Kidney (tissue), 14 donors: ENCODE measurements around the gene ID3. TPM values are rescaled to one million over a fixed set of nuclear protein-coding genes. Genes with fewer than 3 reads are reported as not detected.

Source experiments
- DNase-seq, 5 donors: peaks; one replicate each; pipeline ENCODE4 v3.0.0-alpha.2; 2013 to 2020
- FAIRE-seq: peaks from 2 replicates; lab custom pipeline; 2012; peaks lifted over from hg19 to GRCh38; lab: Jason Lieb, UNC
- H3K27ac ChIP-seq, 2 donors: one replicate each; pipeline ENCODE4 v1.7.0; 2013; ENCODE audit warnings: low read depth in 2 of 2, low read length in 2 of 2, inconsistent platforms in 1 of 2
- H3K27me3 ChIP-seq: one replicate; pipeline ENCODE4 v1.7.1; 2013; ENCODE audit warnings: low read length, inconsistent platforms; ENCODE audit not compliant: control insufficient read depth, insufficient read depth
- H3K36me3 ChIP-seq, 3 donors: one replicate each; pipeline versions ENCODE4 v1.7.0 to v1.7.1; 2013; ENCODE audit warnings: low read length in 3 of 3, control low read depth in 1 of 3, inconsistent platforms in 1 of 3; ENCODE audit not compliant: insufficient read depth in 3 of 3, control insufficient read depth in 2 of 3
- H3K4me1 ChIP-seq, 3 donors: one replicate each; pipeline versions ENCODE4 v1.7.0 to v1.7.1; 2013; ENCODE audit warnings: low read length in 3 of 3, inconsistent platforms in 1 of 3, low read depth in 1 of 3; ENCODE audit not compliant: control insufficient read depth in 2 of 3, insufficient read depth in 2 of 3
- H3K4me3 ChIP-seq, 3 donors: one replicate each; pipeline versions ENCODE4 v1.7.0 to v1.8.1; 2013; ENCODE audit warnings: low read length in 3 of 3, control low read depth in 1 of 3, inconsistent platforms in 1 of 3
- H3K9ac ChIP-seq, 3 donors: one replicate each; pipeline versions ENCODE4 v1.7.0 to v1.7.1; 2013; ENCODE audit warnings: low read length in 3 of 3, control low read depth in 1 of 3, inconsistent platforms in 1 of 3
- H3K9me3 ChIP-seq, 3 donors: one replicate each; pipeline versions ENCODE4 v1.7.0 to v1.7.1; 2013; ENCODE audit warnings: low read length in 3 of 3, control low read depth in 1 of 3, inconsistent platforms in 1 of 3; ENCODE audit not compliant: control insufficient read depth in 2 of 3, insufficient read depth in 1 of 3
- intact Hi-C: fragments of 100-400 bp; cut with DNase I; formaldehyde crosslinking; loops from one replicate; pipeline ENCODE4 v1.11.1; 2022
- polyA plus RNA-seq: library from polyadenylated mRNA; stranded (reverse); fragments of 350-450 nt; fragmentation: Illumina TruSeq; extraction: RNeasy Lipid Tissue Mini Kit (QIAGEN cat#74804); gene quantifications from one replicate; pipeline ENCODE4 v1.2.3, GENCODE V29; 2014; ENCODE audit warnings: low read depth, low replicate concordance; ENCODE audit not compliant: insufficient read depth
- total RNA-seq: library from RNA; stranded (reverse); fragmentation: NEBNext Ultra II Directional; extraction: Animal tissue kit (Norgen Biotek cat#: 25700); gene quantifications from one replicate; pipeline ENCODE4 v1.2.1, GENCODE V29; 2021
- TF ChIP-seq, protein P1 (sequence below): IDR thresholded peaks from 3 replicates; pipeline ENCODE4 v1.5.1; 2012; ENCODE audit warnings: mild to moderate bottlenecking, moderate library complexity, borderline replicate concordance; ENCODE audit not compliant: insufficient read depth; ENCODE audit errors: extremely low read depth
- donor health status: control.
- donor health status: control.
- donor health status: control.
- donor health status: control.
- donor health status: control.
- donor health status: DM: yes; HTN: yes; CAD: no.
- donor health status: Normal renal cell carcinoma (clear cell type).

ID3 gene
- total and polyA plus RNA-seq, 2 donors from 2014 or later = 97.8 to 157 TPM

DNA sequence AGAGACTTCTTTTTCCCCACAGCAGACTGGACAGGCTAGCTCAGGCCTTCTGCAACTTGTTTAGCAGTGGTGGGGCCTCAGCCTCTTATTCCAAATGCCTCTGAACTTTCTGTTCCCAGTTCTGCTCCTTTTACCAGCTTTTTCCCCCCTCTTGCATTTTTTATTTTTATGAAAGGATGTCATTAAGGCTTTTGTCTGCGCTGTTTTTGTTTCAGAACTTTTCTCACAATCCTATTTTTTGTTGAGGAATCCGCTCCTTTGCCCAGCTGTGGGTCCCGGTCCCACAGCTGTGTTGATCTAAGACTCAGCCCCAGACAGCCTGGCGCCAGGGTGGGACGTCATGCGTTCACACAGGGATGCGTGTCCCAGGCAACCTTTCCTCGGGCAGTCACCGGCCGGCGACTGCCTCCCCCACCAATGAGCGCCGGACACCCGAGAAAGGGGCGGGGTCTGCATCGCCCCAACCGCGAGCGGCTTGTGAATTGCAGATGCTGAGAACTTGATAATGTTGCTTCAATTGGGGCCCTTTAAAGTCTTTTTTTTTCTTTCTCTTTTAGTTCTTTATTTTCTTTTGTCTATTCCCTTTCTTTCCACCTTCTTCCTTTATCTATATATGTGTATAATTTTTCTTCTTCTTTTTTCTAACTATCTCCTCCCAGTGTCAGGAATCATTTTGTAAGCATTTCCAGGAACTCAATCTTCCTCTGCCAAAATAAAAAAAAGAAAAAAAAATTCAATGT, 3.0 kb upstream of the ID3 start:
- H3K27me3 ChIP-seq = no peaks in the 10 kb centered on the region
- intact Hi-C loops = no loop called here
- TF ChIP-seq, protein P1, sequence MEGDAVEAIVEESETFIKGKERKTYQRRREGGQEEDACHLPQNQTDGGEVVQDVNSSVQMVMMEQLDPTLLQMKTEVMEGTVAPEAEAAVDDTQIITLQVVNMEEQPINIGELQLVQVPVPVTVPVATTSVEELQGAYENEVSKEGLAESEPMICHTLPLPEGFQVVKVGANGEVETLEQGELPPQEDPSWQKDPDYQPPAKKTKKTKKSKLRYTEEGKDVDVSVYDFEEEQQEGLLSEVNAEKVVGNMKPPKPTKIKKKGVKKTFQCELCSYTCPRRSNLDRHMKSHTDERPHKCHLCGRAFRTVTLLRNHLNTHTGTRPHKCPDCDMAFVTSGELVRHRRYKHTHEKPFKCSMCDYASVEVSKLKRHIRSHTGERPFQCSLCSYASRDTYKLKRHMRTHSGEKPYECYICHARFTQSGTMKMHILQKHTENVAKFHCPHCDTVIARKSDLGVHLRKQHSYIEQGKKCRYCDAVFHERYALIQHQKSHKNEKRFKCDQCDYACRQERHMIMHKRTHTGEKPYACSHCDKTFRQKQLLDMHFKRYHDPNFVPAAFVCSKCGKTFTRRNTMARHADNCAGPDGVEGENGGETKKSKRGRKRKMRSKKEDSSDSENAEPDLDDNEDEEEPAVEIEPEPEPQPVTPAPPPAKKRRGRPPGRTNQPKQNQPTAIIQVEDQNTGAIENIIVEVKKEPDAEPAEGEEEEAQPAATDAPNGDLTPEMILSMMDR = no peak
- H3K4me1 ChIP-seq = peaks cover 4 to 30% (median 14%) of the 10 kb centered on the region in 3 donors
- H3K9ac ChIP-seq = peak overlapping the region; percentile 10 to 27 (median 17)
- H3K36me3 ChIP-seq = peaks cover 0 to 6% (median 0%) of the 10 kb centered on the region in 3 donors
- H3K9me3 ChIP-seq = no peaks in the 10 kb centered on the region
- H3K27ac ChIP-seq = peak overlapping the region; percentile 91 to 95
- DNase-seq (peak; percentile 98 to 99 (median 99)), FAIRE-seq (peak; percentile 17)
- H3K4me3 ChIP-seq = peak overlapping the region in 2 of 3 donors; percentile 13 to 20

DNA sequence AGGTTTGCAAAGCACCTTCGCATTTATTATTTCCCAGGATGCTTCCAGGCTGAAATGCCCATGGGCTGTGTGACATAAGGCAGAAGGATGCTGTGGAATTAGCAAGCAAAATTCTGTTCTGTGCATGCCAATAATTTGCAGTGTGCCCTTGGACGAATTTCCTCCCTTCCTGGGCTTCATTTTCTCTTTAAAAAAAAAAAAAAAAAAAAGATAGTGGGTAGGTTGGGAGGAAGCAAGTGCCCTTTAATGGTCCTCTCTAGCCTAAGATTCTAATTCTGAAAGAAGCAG, 2.5 kb upstream of the ID3 start:
- TF ChIP-seq, protein P1 = no peak
- no peaks in the 10 kb centered on the region for H3K9me3 ChIP-seq
- peaks cover 0 to 8% (median 4%) of the 10 kb centered on the region in 3 donors for H3K36me3 ChIP-seq
- DNase-seq (no peak), FAIRE-seq (no peak)
- peaks cover 4 to 30% (median 14%) of the 10 kb centered on the region in 3 donors for H3K4me1 ChIP-seq
- intact Hi-C loops = no loop called here
- H3K27me3 ChIP-seq = no peaks in the 10 kb centered on the region
- H3K27ac ChIP-seq = peak overlapping the region; percentile 91 to 95
- H3K4me3 ChIP-seq = peak overlapping the region; percentile 13 to 24 (median 20)
- peak overlapping the region; percentile 10 to 27 (median 17) for H3K9ac ChIP-seq

DNA sequence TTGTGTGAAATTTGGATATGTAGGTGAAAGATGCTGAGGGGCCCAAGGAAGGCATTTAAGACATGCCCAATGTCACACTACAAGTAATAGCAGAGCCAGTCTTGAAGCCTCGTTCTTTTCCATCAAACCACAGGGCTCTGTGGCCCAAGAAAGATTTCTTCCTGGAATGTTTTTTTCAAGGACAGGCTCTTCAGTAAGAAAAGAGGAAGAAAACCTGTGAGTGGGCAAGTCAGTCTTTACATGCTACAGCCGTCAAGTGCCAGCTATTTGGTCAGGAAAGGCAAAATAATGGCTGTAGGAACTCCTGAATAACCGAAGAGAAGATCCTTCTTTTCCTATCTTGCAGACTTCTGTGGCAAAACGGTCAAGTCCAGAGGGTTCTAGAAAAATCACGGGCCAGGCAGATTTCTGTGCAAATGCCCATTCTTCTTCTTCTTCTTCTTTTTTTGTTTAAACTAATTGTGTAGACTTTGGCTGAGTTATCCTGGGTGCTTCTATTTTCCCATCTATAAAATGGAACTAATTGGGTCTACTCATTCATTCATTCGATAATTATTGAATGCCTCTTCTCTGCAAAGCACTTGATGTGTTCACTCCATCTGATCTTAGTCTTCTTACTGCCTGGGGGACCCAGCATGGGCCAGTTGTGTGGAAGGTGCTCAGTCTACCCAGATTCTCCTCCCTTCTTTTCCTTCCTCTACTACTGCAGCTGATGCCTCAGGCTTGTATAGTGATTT, 1.9 kb upstream of the ID3 start:
- Histone ChIP-seq H3K4me1 (peaks cover 6 to 30% (median 16%) of the 10 kb centered on the region in 3 donors), H3K9ac (peak overlapping the region; percentile 4 to 27 (median 10))
- no peak for DNase-seq

More for the DNA sequence above, 1.9 kb upstream of the ID3 start:
- TF ChIP-seq, protein P1 = no peak
- intact Hi-C loops = no loop called here
- no peaks in the 10 kb centered on the region for H3K9me3 ChIP-seq
- no peaks in the 10 kb centered on the region for H3K27me3 ChIP-seq
- peak overlapping the region; percentile 91 to 95 for H3K27ac ChIP-seq
- no peak for FAIRE-seq
- peak overlapping the region; percentile 3 to 42 (median 24) for H3K4me3 ChIP-seq
- H3K36me3 ChIP-seq = peaks cover 0 to 8% (median 8%) of the 10 kb centered on the region in 3 donors
